Calu3 (cell line): ENCODE measurements around the gene TMPRSS11F. TPM values are rescaled to one million over a fixed set of nuclear protein-coding genes. Genes with fewer than 3 reads are reported as not detected.

Experiments
- BruUV-seq: library from RNA; stranded (reverse); fragments of 400-500 nt; replicated peaks from 2 replicates; lab custom pipeline; 2021; lab: Mats Ljungman, UMichigan
- CTCF ChIA-PET: fragments of 300-600 bp; sonication (Branson Sonifier 250); formaldehyde crosslinking; loops from one replicate; lab custom pipeline; 2022; ENCODE audit warnings: antibody characterized with exemption; lab: Charles Lee
- DNase-seq: peaks from one replicate; pipeline ENCODE4 v3.0.0; 2022
- H3K27ac Mint-ChIP-seq: one replicate; pipeline ENCODE4 v1.8.0; 2022; ENCODE audit warnings: mixed read lengths; ENCODE audit not compliant: unreplicated experiment
- H3K27me3 Mint-ChIP-seq: one replicate; pipeline ENCODE4 v1.8.0; 2022; ENCODE audit warnings: mixed read lengths; ENCODE audit not compliant: unreplicated experiment
- H3K36me3 Mint-ChIP-seq: one replicate; pipeline ENCODE4 v1.8.0; 2022; ENCODE audit warnings: mild to moderate bottlenecking, moderate library complexity, mixed read lengths; ENCODE audit not compliant: insufficient read depth, unreplicated experiment
- H3K4me1 Mint-ChIP-seq: one replicate; pipeline ENCODE4 v1.8.0; 2022; ENCODE audit warnings: mild to moderate bottlenecking, low read depth, mixed read lengths; ENCODE audit not compliant: unreplicated experiment
- H3K4me3 Mint-ChIP-seq: one replicate; pipeline ENCODE4 v1.8.0; 2022; ENCODE audit warnings: mild to moderate bottlenecking, low read depth, moderate library complexity, mixed read lengths; ENCODE audit not compliant: unreplicated experiment
- H3K9me3 Mint-ChIP-seq: one replicate; pipeline ENCODE4 v1.8.0; 2022; ENCODE audit warnings: low read depth, mixed read lengths; ENCODE audit not compliant: unreplicated experiment
- intact Hi-C: fragments of 100-400 bp; cut with micrococcal nuclease; formaldehyde crosslinking; loops from one replicate; pipeline ENCODE4 v1.10.0; 2022; ENCODE audit not compliant: unreplicated experiment
- total RNA-seq: library from RNA; stranded (reverse); gene quantifications from 2 replicates; pipeline ENCODE4 v1.2.3, GENCODE V29; 2022
- TF ChIP-seq, protein P1 (sequence below): fragments of 200-600 bp; IDR thresholded peaks from one replicate; pipeline ENCODE4 v1.8.0; 2022; ENCODE audit warnings: antibody characterized with exemption; ENCODE audit not compliant: unreplicated experiment

TMPRSS11F gene
- total RNA-seq, 1 experiment from 2014 or later = not detected

DNA sequence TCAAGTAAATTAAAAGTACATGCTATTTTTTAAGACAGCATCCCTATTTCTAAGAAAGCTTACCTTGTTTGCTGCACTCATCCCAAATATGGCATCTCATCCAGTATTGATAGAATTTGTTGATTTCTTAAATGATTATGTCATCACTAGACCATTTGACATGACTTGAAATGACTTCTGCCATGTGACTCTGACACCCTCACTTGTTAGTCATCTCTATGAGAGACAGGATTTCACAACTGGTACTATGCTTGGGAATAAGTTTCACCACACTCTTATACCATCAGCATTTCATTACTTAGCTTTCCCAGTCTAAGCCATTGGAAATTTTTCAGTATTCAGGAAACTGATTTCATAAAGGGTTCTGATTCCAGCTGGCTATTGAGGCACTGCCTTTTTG is 55.3 kb downstream of the TMPRSS11F start:
- H3K9me3 Mint-ChIP-seq = no peaks in the 10 kb centered on the region
- no peak overlapping the region for H3K4me3 Mint-ChIP-seq
- H3K4me1 Mint-ChIP-seq = no peaks in the 10 kb centered on the region
- CTCF ChIA-PET = no interaction called here
- TF ChIP-seq, protein P1, sequence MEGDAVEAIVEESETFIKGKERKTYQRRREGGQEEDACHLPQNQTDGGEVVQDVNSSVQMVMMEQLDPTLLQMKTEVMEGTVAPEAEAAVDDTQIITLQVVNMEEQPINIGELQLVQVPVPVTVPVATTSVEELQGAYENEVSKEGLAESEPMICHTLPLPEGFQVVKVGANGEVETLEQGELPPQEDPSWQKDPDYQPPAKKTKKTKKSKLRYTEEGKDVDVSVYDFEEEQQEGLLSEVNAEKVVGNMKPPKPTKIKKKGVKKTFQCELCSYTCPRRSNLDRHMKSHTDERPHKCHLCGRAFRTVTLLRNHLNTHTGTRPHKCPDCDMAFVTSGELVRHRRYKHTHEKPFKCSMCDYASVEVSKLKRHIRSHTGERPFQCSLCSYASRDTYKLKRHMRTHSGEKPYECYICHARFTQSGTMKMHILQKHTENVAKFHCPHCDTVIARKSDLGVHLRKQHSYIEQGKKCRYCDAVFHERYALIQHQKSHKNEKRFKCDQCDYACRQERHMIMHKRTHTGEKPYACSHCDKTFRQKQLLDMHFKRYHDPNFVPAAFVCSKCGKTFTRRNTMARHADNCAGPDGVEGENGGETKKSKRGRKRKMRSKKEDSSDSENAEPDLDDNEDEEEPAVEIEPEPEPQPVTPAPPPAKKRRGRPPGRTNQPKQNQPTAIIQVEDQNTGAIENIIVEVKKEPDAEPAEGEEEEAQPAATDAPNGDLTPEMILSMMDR = no peak
- DNase-seq = no peak
- H3K36me3 Mint-ChIP-seq = no peaks in the 10 kb centered on the region
- BruUV-seq = no TSS peak
- intact Hi-C loops = no loop called here
- no peak overlapping the region for H3K27ac Mint-ChIP-seq
- no peaks in the 10 kb centered on the region for H3K27me3 Mint-ChIP-seq

DNA sequence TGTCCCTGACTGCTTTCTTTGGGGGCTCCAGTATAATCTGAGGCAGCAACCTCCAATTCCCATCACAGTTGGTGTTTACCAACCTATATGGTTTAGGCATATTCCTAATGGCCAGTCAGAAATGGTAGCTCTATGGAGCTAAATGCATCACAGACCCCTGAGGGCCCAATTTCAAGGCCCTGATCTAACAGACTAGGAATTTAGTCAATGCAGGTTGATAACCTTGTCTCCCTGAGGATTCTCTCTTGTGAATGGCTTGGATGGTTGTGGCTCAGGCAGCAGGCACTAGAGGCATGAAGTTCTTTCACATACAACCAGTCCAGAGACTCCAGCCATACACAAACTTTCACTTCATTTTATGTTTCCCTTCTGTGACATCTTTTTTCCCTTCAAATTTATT is 59.4 kb downstream of the TMPRSS11F start:
- Mint-ChIP-seq H3K9me3 (no peaks in the 10 kb centered on the region), H3K4me3 (no peak overlapping the region), H3K4me1 (no peaks in the 10 kb centered on the region), H3K36me3 (no peaks in the 10 kb centered on the region), H3K27ac (no peak overlapping the region), H3K27me3 (no peaks in the 10 kb centered on the region)
- intact Hi-C loops = no loop called here
- no TSS peak for BruUV-seq
- TF ChIP-seq, protein P1 = no peak
- DNase-seq = no peak
- CTCF ChIA-PET = no interaction called here

DNA sequence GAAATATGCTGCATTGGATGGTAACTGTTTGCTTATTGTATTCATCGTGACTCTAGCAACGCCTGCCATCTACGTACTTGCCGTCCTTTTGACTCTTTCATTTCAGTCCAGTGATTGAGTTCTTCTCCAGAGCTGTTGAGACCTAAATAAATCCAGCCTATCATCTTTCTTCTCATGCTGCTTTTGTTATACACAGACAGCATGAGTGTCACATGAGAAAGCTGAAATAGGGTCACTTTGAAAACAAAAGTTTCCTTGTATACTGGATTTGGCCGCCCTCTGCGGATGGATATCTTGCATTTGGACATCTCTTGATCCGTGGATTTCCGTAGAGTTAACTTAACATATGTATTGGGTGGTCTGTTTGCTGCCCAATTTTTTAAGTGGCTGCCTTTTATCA is 67.2 kb downstream of the TMPRSS11F start:
- TF ChIP-seq, protein P1 = no peak
- no peak overlapping the region for H3K27ac Mint-ChIP-seq
- CTCF ChIA-PET = no interaction called here
- H3K27me3 Mint-ChIP-seq = no peaks in the 10 kb centered on the region
- intact Hi-C loops = no loop called here
- no peaks in the 10 kb centered on the region for H3K36me3 Mint-ChIP-seq
- no TSS peak for BruUV-seq
- no peak for DNase-seq
- H3K4me3 Mint-ChIP-seq = no peak overlapping the region
- no peaks in the 10 kb centered on the region for H3K4me1 Mint-ChIP-seq
- no peaks in the 10 kb centered on the region for H3K9me3 Mint-ChIP-seq

DNA sequence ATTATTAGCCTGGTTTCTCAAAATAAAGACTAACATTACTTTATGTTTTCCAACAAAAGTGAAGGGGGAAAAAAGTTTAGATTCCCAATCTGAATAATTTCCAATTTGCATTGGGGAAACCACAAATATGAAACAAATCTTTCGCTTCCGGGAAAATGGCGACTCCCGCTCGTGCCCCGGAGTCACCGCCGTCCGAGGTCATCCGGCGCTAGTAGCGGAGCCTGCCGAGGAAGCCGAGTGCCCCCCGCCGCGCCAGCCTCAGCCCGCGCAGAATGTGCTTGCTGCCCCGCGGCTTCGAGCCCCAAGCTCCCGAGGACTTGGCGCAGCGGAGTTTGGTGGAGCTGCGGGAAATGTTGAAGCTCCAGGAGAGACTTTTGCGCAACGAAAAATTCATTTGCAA is 91.4 kb downstream of the TMPRSS11F start:
- intact Hi-C loops = no loop called here
- CTCF ChIA-PET = no interaction called here
- no peak overlapping the region for H3K27ac Mint-ChIP-seq

More for the DNA sequence above, 91.4 kb downstream of the TMPRSS11F start:
- no peaks in the 10 kb centered on the region for H3K27me3 Mint-ChIP-seq
- H3K4me3 Mint-ChIP-seq = no peak overlapping the region
- H3K4me1 Mint-ChIP-seq = no peaks in the 10 kb centered on the region
- no TSS peak for BruUV-seq
- TF ChIP-seq, protein P1 = no peak
- no peaks in the 10 kb centered on the region for H3K9me3 Mint-ChIP-seq
- H3K36me3 Mint-ChIP-seq = no peaks in the 10 kb centered on the region
- no peak for DNase-seq
